OCI-LY1 (cell line): Measurements from ENCODE around the gene HLA-DMA.

Source experiments
- H2AFZ ChIP-seq: fragments of 200-600 bp; sonication (generic), shearing (Covaris generic); 2 replicates; pipeline ENCODE4 v1.6.0; 2014; ENCODE audit warnings: antibody characterized with exemption, mild to moderate bottlenecking, low read length
- H3F3A ChIP-seq: fragments of 200-600 bp; sonication (generic), shearing (Covaris generic); 2 replicates; pipeline ENCODE4 v1.6.0; 2014; ENCODE audit warnings: mild to moderate bottlenecking, antibody characterized with exemption, low read length, moderate library complexity; ENCODE audit not compliant: insufficient read depth
- H3K27ac ChIP-seq: fragments of 200-600 bp; sonication (generic); 2 replicates; pipeline ENCODE4 v1.5.1; 2014; ENCODE audit warnings: low read length, mixed run types, mild to moderate bottlenecking, low read depth; ENCODE audit not compliant: poor library complexity, severe bottlenecking
- H3K27me3 ChIP-seq: fragments of 200-600 bp; sonication (generic); 2 replicates; pipeline ENCODE4 v1.6.0; 2014; ENCODE audit warnings: antibody characterized with exemption, mild to moderate bottlenecking, low read length, moderate library complexity; ENCODE audit not compliant: insufficient read depth
- H3K36me3 ChIP-seq: fragments of 200-600 bp; sonication (generic); 2 replicates; pipeline ENCODE4 v1.6.1; 2014; ENCODE audit warnings: mild to moderate bottlenecking, antibody characterized with exemption, low read length, moderate library complexity, mixed read lengths; ENCODE audit not compliant: insufficient read depth
- H3K4me1 ChIP-seq: fragments of 200-600 bp; sonication (generic); 2 replicates; pipeline ENCODE4 v1.5.1; 2014; ENCODE audit warnings: mild to moderate bottlenecking, low read length, moderate library complexity; ENCODE audit not compliant: insufficient read depth, severe bottlenecking
- H3K4me2 ChIP-seq: fragments of 200-600 bp; sonication (generic), shearing (Covaris generic); 2 replicates; pipeline ENCODE4 v1.6.1; 2014; ENCODE audit warnings: low read length
- H3K4me3 ChIP-seq: fragments of 200-600 bp; sonication (generic); 2 replicates; pipeline ENCODE4 v1.5.1; 2014; ENCODE audit warnings: low read length, low read depth, mild to moderate bottlenecking, mixed read lengths; ENCODE audit not compliant: poor library complexity, severe bottlenecking
- H3K79me2 ChIP-seq: fragments of 200-600 bp; shearing (Covaris generic); 2 replicates; pipeline ENCODE4 v1.6.1; 2016; ENCODE audit warnings: mixed run types, low read length, mixed read lengths; ENCODE audit not compliant: insufficient read depth
- H3K9ac ChIP-seq: fragments of 200-600 bp; sonication (generic), shearing (Covaris generic); 2 replicates; pipeline ENCODE4 v1.6.1; 2014; ENCODE audit warnings: mild to moderate bottlenecking, low read length, mixed read lengths
- H3K9me2 ChIP-seq: fragments of 200-600 bp; sonication (generic), shearing (Covaris generic); 2 replicates; pipeline ENCODE4 v1.6.1; 2014; ENCODE audit warnings: low read depth, mild to moderate bottlenecking, low read length, mixed read lengths
- H3K9me3 ChIP-seq: fragments of 200-600 bp; shearing (Covaris generic); 2 replicates; pipeline ENCODE4 v1.6.1; 2014; ENCODE audit warnings: low read length, mixed read lengths
- H4K20me1 ChIP-seq: fragments of 200-600 bp; sonication (generic), shearing (Covaris generic); 2 replicates; pipeline ENCODE4 v1.6.0; 2016; ENCODE audit warnings: mild to moderate bottlenecking, low read length; ENCODE audit not compliant: insufficient read depth
- CTCF ChIP-seq: fragments of 200-600 bp; sonication (generic), shearing (Covaris generic); IDR thresholded peaks from 2 replicates; pipeline ENCODE4 v1.5.1; 2017; ENCODE audit warnings: mild to moderate bottlenecking, antibody characterized with exemption, low read length, moderate library complexity, mixed read lengths
- EZH2 ChIP-seq: fragments of 200-600 bp; sonication (generic), shearing (Covaris generic); IDR thresholded peaks from 2 replicates; pipeline ENCODE4 v1.8.0; 2017; ENCODE audit warnings: borderline replicate concordance, mixed run types, mild to moderate bottlenecking, antibody characterized with exemption, low read length, moderate library complexity, mixed read lengths

The HLA-DMA gene

GRCh38 chr6:32983493-32983848, 30.6 kb upstream of the HLA-DMA start:
- Histone ChIP-seq H3K27me3 (no peaks in the 10 kb centered on the region), H3F3A (peaks cover 47% of the 10 kb centered on the region), H3K79me2 (no peaks in the 10 kb centered on the region), H3K9ac (no peak overlapping the region), H4K20me1 (no peaks in the 10 kb centered on the region), H3K9me2 (no peaks in the 10 kb centered on the region), H3K4me1 (peaks cover 4% of the 10 kb centered on the region), H3K27ac (peak overlapping the region; percentile 75), H3K9me3 (no peaks in the 10 kb centered on the region), H3K4me2 (no peak overlapping the region), H3K36me3 (peaks cover 52% of the 10 kb centered on the region), H3K4me3 (no peak overlapping the region), H2AFZ (no peak overlapping the region)
- TF ChIP-seq EZH2, result no peak

GRCh38 chr6:32982702-32983492, 30.0 kb upstream of the HLA-DMA start:
- Histone ChIP-seq H3K27me3 (no peaks in the 10 kb centered on the region), H3K27ac (peak overlapping the region; percentile 75), H3K9me3 (no peaks in the 10 kb centered on the region), H3K9me2 (no peaks in the 10 kb centered on the region), H3K4me3 (no peak overlapping the region), H3K36me3 (peaks cover 58% of the 10 kb centered on the region), H3F3A (peaks cover 47% of the 10 kb centered on the region), H4K20me1 (no peaks in the 10 kb centered on the region), H3K4me1 (peaks cover 4% of the 10 kb centered on the region), H3K4me2 (no peak overlapping the region), H3K9ac (no peak overlapping the region), H3K79me2 (no peaks in the 10 kb centered on the region), H2AFZ (no peak overlapping the region)
- TF ChIP-seq CTCF (no peak), EZH2 (no peak)

GRCh38 chr6:32982084-32982701, 29.3 kb upstream of the HLA-DMA start:
- Histone ChIP-seq H3K4me3 (no peak overlapping the region), H3K9me2 (no peaks in the 10 kb centered on the region), H3K9me3 (no peaks in the 10 kb centered on the region), H4K20me1 (no peaks in the 10 kb centered on the region), H2AFZ (no peak overlapping the region), H3K27ac (peak overlapping the region; percentile 75), H3K36me3 (peaks cover 65% of the 10 kb centered on the region), H3K79me2 (no peaks in the 10 kb centered on the region), H3K27me3 (no peaks in the 10 kb centered on the region), H3F3A (peaks cover 47% of the 10 kb centered on the region), H3K9ac (no peak overlapping the region), H3K4me1 (peaks cover 4% of the 10 kb centered on the region), H3K4me2 (no peak overlapping the region)
- TF ChIP-seq EZH2 (no peak), CTCF (no peak)
